Activated T-cell treated with anti-CD3 and anti-CD28 coated beads, Interleukin-2, amount 50 U/mL, for 72 hours (primary cell): ENCODE data around the gene FKBP5. TPM values are rescaled to one million over a fixed set of nuclear protein-coding genes. Genes with fewer than 3 reads are reported as not detected.
"Not testable (repeated sequence)": the region's sequence is repeated elsewhere in the genome, so short reads cannot be mapped to it uniquely, and the experiment has no call there.

Experiments used
- ATAC-seq, 2 donors: fragments of 150-1000 bp; cut with Tn5 transposase; replicated peaks in 1 of 2; 2 replicates each; pipeline ENCODE4 v1.10.0; 2021; ENCODE audit warnings: moderate library complexity in 2 of 2, mild to moderate bottlenecking in 1 of 2
- DNase-seq, 2 donors: peaks; one replicate each; pipeline ENCODE4 v3.0.0; 2021 to 2022; ENCODE audit warnings: mixed read lengths in 1 of 2
- H3K27ac Mint-ChIP-seq: one replicate; pipeline ENCODE4 v1.8.0; 2022; ENCODE audit warnings: mild to moderate bottlenecking, moderate library complexity, mixed read lengths
- H3K27me3 Mint-ChIP-seq: one replicate; pipeline ENCODE4 v1.8.0; 2022; ENCODE audit warnings: low read depth, mixed read lengths
- H3K36me3 Mint-ChIP-seq, 2 donors: one replicate each; pipeline ENCODE4 v1.8.0; 2022; ENCODE audit warnings: mixed read lengths in 2 of 2, mild to moderate bottlenecking in 1 of 2; ENCODE audit not compliant: insufficient read depth in 2 of 2
- H3K4me1 Mint-ChIP-seq: one replicate; pipeline ENCODE4 v1.8.0; 2022; ENCODE audit warnings: low read depth, mixed read lengths
- H3K4me3 Mint-ChIP-seq, 2 donors: one replicate each; pipeline ENCODE4 v1.8.0; 2022; ENCODE audit warnings: mild to moderate bottlenecking in 2 of 2, mixed read lengths in 2 of 2, moderate library complexity in 2 of 2
- H3K9me3 Mint-ChIP-seq, 2 donors: one replicate each; pipeline ENCODE4 v1.8.0; 2022; ENCODE audit warnings: mixed read lengths in 2 of 2
- total RNA-seq, 2 donors: library from RNA; stranded (reverse); gene quantifications; one replicate each; pipeline ENCODE4 v1.2.3, GENCODE V29; 2022

FKBP5 gene
- total RNA-seq, 2 donors from 2014 or later = 106 to 120 TPM

DNA sequence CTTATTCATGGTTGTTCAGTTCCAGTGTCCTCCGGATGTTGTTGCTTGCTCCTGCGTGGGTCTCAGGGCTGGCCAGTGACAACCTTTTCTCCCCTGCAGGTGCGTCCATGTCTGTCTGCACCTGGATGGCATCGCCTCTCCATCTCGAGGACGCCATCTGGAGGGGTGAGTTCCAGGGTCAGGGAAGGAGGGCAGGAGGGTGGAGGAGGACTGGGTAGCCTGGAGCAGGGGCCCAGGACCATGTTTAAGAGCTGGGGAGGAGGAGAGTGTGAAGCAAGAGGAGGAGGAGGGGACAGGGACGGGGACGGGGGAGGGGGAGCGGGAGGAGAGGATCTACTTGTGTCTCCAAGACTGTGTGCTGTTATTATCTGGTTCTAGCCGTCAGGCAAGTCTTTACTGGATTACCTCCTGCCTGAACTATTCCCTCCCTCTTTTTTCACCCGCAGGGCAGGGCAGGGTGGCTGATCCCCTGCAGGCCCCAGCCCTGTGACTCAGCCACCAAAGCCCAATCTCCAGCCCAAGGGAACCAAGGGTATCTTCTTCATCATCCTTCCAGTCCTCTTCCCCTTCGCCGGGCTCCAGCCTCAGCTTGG is 143.8 kb downstream of the FKBP5 start:
- H3K36me3 Mint-ChIP-seq = peaks cover under 1 to 4% of the 10 kb centered on the region in 2 donors

DNA sequence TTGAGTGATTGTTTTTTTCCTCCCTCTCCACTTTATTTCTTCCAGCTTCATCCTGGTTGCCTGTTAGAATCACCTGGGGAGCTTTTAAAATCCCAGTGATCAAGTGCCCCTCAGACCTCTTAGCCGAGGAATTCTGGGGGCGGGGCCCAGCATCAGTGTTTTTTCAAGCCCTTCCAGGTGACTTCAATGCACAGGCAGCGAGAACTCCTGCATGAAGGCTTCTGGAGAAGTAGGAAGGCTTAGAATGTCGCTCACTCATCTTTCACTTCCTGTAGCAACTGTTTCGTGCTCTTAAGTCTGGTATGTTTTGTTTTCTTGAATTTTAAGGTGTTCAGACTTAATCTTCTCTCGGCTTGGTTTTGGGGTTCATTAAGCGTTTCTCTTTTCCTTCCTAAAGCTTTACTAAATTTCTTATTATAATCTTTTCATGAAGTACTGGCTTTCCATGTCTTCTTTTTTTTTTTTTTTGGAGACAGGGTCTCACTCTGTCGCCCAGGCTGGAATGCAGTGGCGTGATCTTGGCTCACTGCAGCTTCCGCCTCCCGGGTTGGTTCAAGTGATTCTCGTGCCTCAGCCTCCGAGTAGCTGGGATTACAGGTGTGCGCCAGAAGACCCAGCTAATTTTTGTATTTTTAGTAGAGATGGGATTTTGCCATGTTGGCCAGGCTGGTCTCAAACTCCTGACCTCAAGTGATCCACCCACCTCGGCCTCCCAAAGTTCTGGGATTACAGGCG is 145.1 kb downstream of the FKBP5 start:
- Mint-ChIP-seq H3K27ac (no peak overlapping the region), H3K9me3 (peaks cover 2 to 3% of the 10 kb centered on the region in 2 donors), H3K4me3 (peak overlapping the region in 1 of 2 donors; percentile 45), H3K27me3 (no peaks in the 10 kb centered on the region), H3K36me3 (peaks cover 0 to 4% of the 10 kb centered on the region in 2 donors), H3K4me1 (peaks cover 13% of the 10 kb centered on the region)
- no peak for DNase-seq
- no peak for ATAC-seq

More for the DNA sequence above, 143.8 kb downstream of the FKBP5 start:
- ATAC-seq (no peak), DNase-seq (no peak)
- Mint-ChIP-seq H3K9me3 (peaks cover 2 to 3% of the 10 kb centered on the region in 2 donors), H3K27me3 (no peaks in the 10 kb centered on the region), H3K4me1 (peaks cover 13% of the 10 kb centered on the region), H3K4me3 (no peak overlapping the region), H3K27ac (no peak overlapping the region)

DNA sequence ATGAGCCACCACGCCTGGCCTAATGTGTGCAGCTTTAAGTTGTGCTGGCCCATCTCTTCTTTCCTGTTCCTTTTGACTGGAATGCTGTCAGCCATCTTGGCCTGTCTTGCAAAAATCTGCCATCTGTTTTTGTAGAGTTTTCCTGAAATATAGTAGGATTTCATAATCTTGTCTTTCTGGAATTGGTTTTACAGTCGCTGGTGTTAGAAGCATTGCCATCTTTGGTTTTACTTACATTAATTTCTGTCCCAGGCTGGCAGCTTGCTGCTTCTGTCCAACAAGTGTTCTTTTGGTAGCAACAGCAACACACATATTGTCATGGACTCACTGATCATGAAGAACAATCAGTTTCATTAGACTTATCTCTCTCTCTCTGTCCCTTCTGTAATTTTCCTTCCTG is 146.9 kb downstream of the FKBP5 start:
- H3K27me3 Mint-ChIP-seq = no peaks in the 10 kb centered on the region
- H3K9me3 Mint-ChIP-seq = peaks cover 2 to 3% of the 10 kb centered on the region in 2 donors
- no peak overlapping the region for H3K27ac Mint-ChIP-seq
- H3K4me1 Mint-ChIP-seq = peaks cover 13% of the 10 kb centered on the region
- peaks cover 0 to 4% of the 10 kb centered on the region in 2 donors for H3K36me3 Mint-ChIP-seq
- DNase-seq = no peak
- H3K4me3 Mint-ChIP-seq = no peak overlapping the region
- no peak for ATAC-seq

DNA sequence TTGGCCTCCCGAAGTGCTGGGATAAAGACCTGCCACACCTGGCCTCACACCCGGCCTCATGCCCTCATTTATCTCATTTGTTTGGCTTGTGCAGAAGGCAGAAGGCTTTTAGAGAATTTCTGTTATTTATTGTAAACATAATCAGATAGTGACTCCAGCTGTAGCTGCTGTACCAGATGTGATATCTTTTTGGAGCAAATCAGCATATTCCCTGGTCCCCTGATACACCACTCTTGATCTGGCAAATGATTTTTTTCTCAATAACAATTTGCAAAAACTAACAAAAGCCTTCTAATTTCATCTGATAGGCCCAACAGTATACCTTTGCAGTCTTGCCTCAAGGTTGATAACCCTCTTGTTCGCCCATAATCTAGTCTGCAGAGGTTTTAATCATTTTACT is 149.5 kb downstream of the FKBP5 start:
- Mint-ChIP-seq H3K36me3 (peaks cover 0 to 3% of the 10 kb centered on the region in 2 donors), H3K4me3 (no peak overlapping the region), H3K4me1 (peaks cover 18% of the 10 kb centered on the region), H3K27ac (no peak overlapping the region), H3K9me3 (peaks cover 2 to 3% of the 10 kb centered on the region in 2 donors), H3K27me3 (peaks cover 6% of the 10 kb centered on the region)
- DNase-seq = no peak
- no peak for ATAC-seq

DNA sequence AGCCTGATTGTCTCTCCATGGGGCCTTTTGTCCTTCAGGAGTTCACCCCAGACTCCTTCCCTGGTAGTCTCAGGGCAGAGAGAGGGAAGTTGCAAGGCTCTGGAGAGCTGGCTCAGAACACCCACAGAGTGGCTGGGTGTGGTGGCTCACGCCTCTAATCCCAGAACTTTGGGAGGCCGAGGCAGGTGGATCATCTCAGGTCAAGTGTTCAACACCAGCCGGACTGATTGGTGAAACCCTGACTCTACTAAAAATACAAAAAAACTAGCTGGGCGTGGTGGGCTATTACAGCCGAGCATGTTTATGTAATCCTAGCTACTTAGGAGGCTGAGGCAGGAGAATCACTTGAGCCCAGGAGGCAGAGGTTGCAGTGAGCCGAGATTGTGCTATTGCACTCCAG is 152.9 kb downstream of the FKBP5 start:
- H3K27ac Mint-ChIP-seq, ATAC-seq, H3K36me3 Mint-ChIP-seq, H3K9me3 Mint-ChIP-seq, H3K27me3 Mint-ChIP-seq, H3K4me3 Mint-ChIP-seq, DNase-seq: not testable (repeated sequence)
- peaks cover 11% of the 10 kb centered on the region for H3K4me1 Mint-ChIP-seq

DNA sequence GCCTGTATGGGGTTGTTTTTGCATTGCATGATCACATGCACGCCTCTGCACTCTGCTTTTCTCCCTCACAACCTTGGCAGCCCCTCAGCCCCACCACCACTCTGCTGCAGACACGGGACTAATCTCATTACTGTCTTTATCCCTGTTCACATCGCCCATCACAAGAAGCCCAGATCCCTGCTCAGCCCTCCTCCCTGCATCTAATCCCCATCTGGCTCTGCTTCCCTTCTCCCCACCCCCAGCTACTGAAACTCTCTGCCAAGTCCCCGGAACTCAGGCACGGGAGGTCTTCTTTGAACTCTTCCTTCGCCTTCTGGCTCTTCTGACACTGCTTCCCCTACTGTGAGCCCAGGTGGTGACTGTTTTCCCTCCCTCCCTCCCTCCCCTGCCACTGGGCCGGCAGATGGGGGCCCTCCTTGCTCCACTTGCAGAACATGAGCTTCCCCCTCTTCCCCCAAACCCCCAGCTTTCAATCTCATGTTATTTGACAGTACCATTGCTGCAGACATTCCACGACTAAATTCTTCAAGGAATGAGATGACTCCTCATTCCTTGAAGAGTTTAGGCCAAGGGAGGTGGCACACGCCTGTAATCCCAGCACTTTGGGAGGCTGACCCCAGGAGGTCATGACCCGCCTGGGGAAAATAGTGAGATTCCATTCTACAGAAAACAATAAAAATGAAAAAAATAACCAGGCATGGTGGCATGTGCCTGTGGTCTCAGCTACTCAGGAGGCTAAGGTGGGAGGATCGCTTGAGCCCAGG is 154.1 kb downstream of the FKBP5 start:
- Mint-ChIP-seq H3K36me3 (no peaks in the 10 kb centered on the region), H3K4me1 (peaks cover 11% of the 10 kb centered on the region), H3K27me3 (peaks cover 9% of the 10 kb centered on the region), H3K9me3 (no peaks in the 10 kb centered on the region), H3K4me3 (no peak overlapping the region), H3K27ac (no peak overlapping the region)
- no peak for ATAC-seq
- DNase-seq = no peak

DNA sequence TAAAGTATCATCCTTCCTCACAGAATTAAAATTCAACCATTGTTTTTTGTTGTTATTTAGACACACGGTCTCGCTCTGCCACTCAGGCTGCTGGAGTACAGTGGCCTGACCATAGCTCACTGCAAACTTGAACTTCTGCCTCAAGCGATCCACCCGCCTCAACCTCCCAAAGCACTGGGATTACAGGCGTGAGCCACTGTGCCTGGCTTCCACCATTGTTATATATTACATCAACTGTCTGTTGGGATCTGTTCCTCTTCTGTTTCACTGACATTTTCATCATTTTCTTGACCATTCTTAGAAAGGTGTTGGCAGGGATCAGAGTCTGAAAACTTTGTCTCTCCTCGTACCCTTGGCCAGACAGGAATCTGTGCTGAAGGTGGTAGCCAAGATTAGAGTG is 154.7 kb downstream of the FKBP5 start:
- no peak overlapping the region for H3K27ac Mint-ChIP-seq
- ATAC-seq (no peak), DNase-seq (no peak)
- H3K4me1 Mint-ChIP-seq = peaks cover 11% of the 10 kb centered on the region
- no peaks in the 10 kb centered on the region for H3K9me3 Mint-ChIP-seq
- no peaks in the 10 kb centered on the region for H3K36me3 Mint-ChIP-seq
- H3K4me3 Mint-ChIP-seq = no peak overlapping the region
- peaks cover 9% of the 10 kb centered on the region for H3K27me3 Mint-ChIP-seq

DNA sequence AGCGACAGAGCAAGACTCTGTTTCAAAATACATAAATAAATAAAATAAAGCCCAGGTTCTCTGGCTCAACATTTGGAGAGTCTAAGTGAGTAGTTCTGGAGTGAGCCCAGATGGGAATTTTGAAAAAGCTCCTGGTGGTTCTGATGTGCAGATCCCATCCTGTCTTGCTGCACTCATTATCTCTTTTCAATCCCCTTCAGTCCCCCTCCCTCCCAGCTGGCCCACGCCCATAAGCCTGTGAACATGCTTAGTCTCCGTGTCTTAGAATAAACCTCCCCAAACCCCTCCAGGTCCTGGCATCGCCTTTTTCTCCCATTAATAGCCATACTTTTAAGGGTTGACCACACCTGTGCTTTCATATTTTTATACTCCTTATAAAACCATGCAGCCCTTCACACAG is 156.6 kb downstream of the FKBP5 start:
- no peak overlapping the region for H3K4me3 Mint-ChIP-seq
- H3K4me1 Mint-ChIP-seq = peaks cover 11% of the 10 kb centered on the region
- H3K27ac Mint-ChIP-seq = no peak overlapping the region
- ATAC-seq (no peak), DNase-seq (no peak)
- no peaks in the 10 kb centered on the region for H3K36me3 Mint-ChIP-seq
- peaks cover 9% of the 10 kb centered on the region for H3K27me3 Mint-ChIP-seq
- H3K9me3 Mint-ChIP-seq = no peaks in the 10 kb centered on the region

DNA sequence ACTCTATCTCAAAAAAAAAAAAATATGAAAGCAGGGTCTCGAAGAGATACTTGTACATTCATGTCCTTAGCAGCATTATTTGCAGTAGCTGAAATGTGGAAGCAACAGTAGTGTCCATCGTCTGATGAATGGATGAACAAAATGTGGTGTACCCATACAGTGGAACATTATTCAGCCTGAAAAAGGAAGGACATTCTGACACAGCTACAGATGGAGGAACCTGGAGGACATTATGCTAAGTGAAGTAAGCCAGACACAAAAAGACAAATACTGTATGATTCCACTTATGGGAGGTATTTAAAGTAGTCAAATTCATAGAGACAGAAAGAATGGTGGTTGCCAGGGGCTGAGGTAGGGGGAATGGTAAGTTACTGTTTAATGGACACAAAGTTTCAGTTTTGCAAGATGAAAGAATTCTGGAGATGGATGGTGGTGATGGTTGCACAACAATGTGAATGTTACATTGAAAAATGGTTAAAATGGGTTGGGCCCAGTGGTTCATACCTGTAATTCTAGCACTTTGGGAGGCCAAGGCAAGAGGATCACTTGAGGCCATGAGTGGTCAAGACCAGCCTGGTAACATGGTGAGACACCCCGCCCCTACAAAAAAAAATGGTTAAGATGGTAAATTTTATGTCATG is 164.2 kb downstream of the FKBP5 start:
- Mint-ChIP-seq H3K9me3 (no peaks in the 10 kb centered on the region), H3K4me3 (no peak overlapping the region)
- no peak for ATAC-seq

More for the DNA sequence above, 164.2 kb downstream of the FKBP5 start:
- Mint-ChIP-seq H3K27ac (no peak overlapping the region), H3K36me3 (no peaks in the 10 kb centered on the region), H3K27me3 (no peaks in the 10 kb centered on the region), H3K4me1 (peaks cover 16% of the 10 kb centered on the region)
- no peak for DNase-seq

Other genes starting within 250 kb of the FKBP5 start
- gene FANCE, start 236.6 kb downstream of the FKBP5 start, total RNA-seq = 10 to 100 TPM; 22.0 to 27.2 TPM
- 1,000 to 10,000 TPM; 2,353 to 2,363 TPM for gene RPL10A, start 220.5 kb downstream of the FKBP5 start, total RNA-seq
- 1 to 10 TPM; 1.7 to 1.9 TPM for gene TEAD3, start 191.8 kb downstream of the FKBP5 start, total RNA-seq
- gene TULP1, start 176.0 kb downstream of the FKBP5 start, total RNA-seq = not detected
- gene ARMC12, start 48.1 kb upstream of the FKBP5 start, total RNA-seq = 1 to 10 TPM; 4.5 to 5.2 TPM
- gene CLPSL2, start 87.7 kb upstream of the FKBP5 start, total RNA-seq = not detected
- not detected for gene CLPSL1, start 92.1 kb upstream of the FKBP5 start, total RNA-seq
- gene CLPS, start 108.4 kb upstream of the FKBP5 start, total RNA-seq = not detected
- gene LHFPL5, start 116.4 kb upstream of the FKBP5 start, total RNA-seq = not detected
- gene SRPK1, start 232.2 kb upstream of the FKBP5 start, total RNA-seq = 10 to 100 TPM; 98.3 to 99.7 TPM